SK-N-SH (cell line): ENCODE results near the gene SPOUT1. TPM values are rescaled to one million over a fixed set of nuclear protein-coding genes. Genes with fewer than 3 reads are reported as not detected.

ENCODE experiments used
- CTCF ChIA-PET: fragments of 300-600, 350-600 bp; formaldehyde crosslinking; extraction: SDS; loops from one replicate; lab custom pipeline; 2021; lab: Yijun Ruan, JAX
- POLR2A ChIA-PET: fragments of 350-600 bp; sonication (Branson Sonifier 250); formaldehyde crosslinking; extraction: SDS; loops from one replicate; lab custom pipeline; 2020; ENCODE audit warnings: antibody characterized with exemption, inconsistent platforms; lab: Yijun Ruan, JAX
- DNase-seq: peaks from one replicate; pipeline ENCODE4 v3.0.0; 2012
- H2AFZ ChIP-seq: fragments of 200-600 bp; sonication (generic); 2 replicates; pipeline ENCODE4 v1.8.1; 2016; ENCODE audit warnings: antibody characterized with exemption, mild to moderate bottlenecking, low read depth
- H3F3A ChIP-seq: fragments of 200-600 bp; sonication (generic); replicated peaks from 2 replicates; pipeline ENCODE3; 2016; ENCODE audit warnings: antibody characterized with exemption, mild to moderate bottlenecking; ENCODE audit not compliant: insufficient read depth
- H3K27ac ChIP-seq, 2 experiments: fragments of 200-500 bp in 1 of 2; fragments of 200-600 bp in 1 of 2; sonication (Bioruptor generic) in 1 of 2; sonication (generic), shearing (Covaris generic) in 1 of 2; 2 replicates each; pipeline versions ENCODE4 v1.5.1 to v1.6.1; 2014 to 2016; ENCODE audit warnings: low read depth in 2 of 2, inconsistent platforms in 1 of 2, low read length in 1 of 2, mild to moderate bottlenecking in 1 of 2, mixed read lengths in 1 of 2
- H3K27me3 ChIP-seq: fragments of 200-600 bp; sonication (generic), shearing (Covaris generic); 2 replicates; pipeline ENCODE4 v1.6.1; 2016; ENCODE audit warnings: mixed run types; ENCODE audit not compliant: insufficient read depth
- H3K36me3 ChIP-seq, 2 experiments: fragments of 200-500 bp in 1 of 2; fragments of 200-600 bp in 1 of 2; sonication (Bioruptor generic) in 1 of 2; sonication (generic) in 1 of 2; replicated peaks in 1 of 2; 2 replicates each; pipeline versions ENCODE3 to v1.5.1; 2014 to 2016; ENCODE audit warnings: low read length in 1 of 2, mild to moderate bottlenecking in 1 of 2; ENCODE audit not compliant: insufficient read depth in 2 of 2, control insufficient read depth in 1 of 2
- H3K4me1 ChIP-seq, 2 experiments: fragments of 200-500 bp in 1 of 2; fragments of 200-600 bp in 1 of 2; sonication (Bioruptor generic) in 1 of 2; sonication (generic), shearing (Covaris generic) in 1 of 2; 2 replicates each; pipeline versions ENCODE4 v1.5.1 to v1.6.1; 2014 to 2016; ENCODE audit warnings: low read depth in 1 of 2, low read length in 1 of 2, mixed run types in 1 of 2; ENCODE audit not compliant: insufficient read depth in 2 of 2, control insufficient read depth in 1 of 2
- H3K4me2 ChIP-seq: fragments of 200-600 bp; sonication (generic), shearing (Covaris generic); 2 replicates; pipeline ENCODE4 v1.6.1; 2017; ENCODE audit warnings: mixed run types
- H3K4me3 ChIP-seq, 2 experiments: fragments of 200-500 bp in 1 of 2; fragments of 200-600 bp in 1 of 2; sonication (Bioruptor generic) in 1 of 2; sonication (generic), shearing (Covaris generic) in 1 of 2; 2 replicates each; pipeline versions ENCODE4 v1.5.1 to v1.8.1; 2014 to 2016; ENCODE audit warnings: low read depth in 2 of 2, inconsistent platforms in 1 of 2, low read length in 1 of 2, mild to moderate bottlenecking in 1 of 2, mixed read lengths in 1 of 2, moderate library complexity in 1 of 2
- H3K79me2 ChIP-seq: fragments of 200-600 bp; sonication (generic); 2 replicates; pipeline ENCODE4 v1.8.1; 2017; ENCODE audit warnings: mild to moderate bottlenecking; ENCODE audit not compliant: insufficient read depth
- H3K9ac ChIP-seq: fragments of 200-600 bp; sonication (generic); 2 replicates; pipeline ENCODE4 v1.6.1; 2017; ENCODE audit warnings: mixed run types
- H3K9me2 ChIP-seq: fragments of 200-600 bp; sonication (generic); 2 replicates; pipeline ENCODE4 v1.6.1; 2017; ENCODE audit warnings: mixed run types
- H3K9me3 ChIP-seq: fragments of 200-600 bp; sonication (generic); 2 replicates; pipeline ENCODE4 v1.6.1; 2017; ENCODE audit warnings: mixed run types, mild to moderate bottlenecking, moderate library complexity
- H4K20me1 ChIP-seq: fragments of 200-600 bp; sonication (generic); 2 replicates; pipeline ENCODE4 v1.6.1; 2017; ENCODE audit warnings: mild to moderate bottlenecking, mixed run types; ENCODE audit not compliant: insufficient read depth
- ELF1 ChIP-seq: IDR thresholded peaks from 2 replicates; pipeline ENCODE4 v1.4.0; 2012
- EP300 ChIP-seq, 2 experiments: IDR thresholded peaks; 2 replicates each; pipeline versions ENCODE4 v1.4.0 to v1.6.1; 2012; ENCODE audit warnings: borderline replicate concordance in 1 of 2, low read depth in 1 of 2, low read length in 1 of 2
- FOSL2 ChIP-seq: IDR thresholded peaks from 2 replicates; pipeline ENCODE4 v1.4.0; 2012; ENCODE audit warnings: low read depth, mild to moderate bottlenecking, moderate library complexity, borderline replicate concordance
- GABPA ChIP-seq: IDR thresholded peaks from 2 replicates; pipeline ENCODE4 v1.4.0; 2012; ENCODE audit warnings: low read depth, mild to moderate bottlenecking
- GATA2 ChIP-seq: sonication (generic); formaldehyde crosslinking; IDR thresholded peaks from 2 replicates; pipeline ENCODE4 v1.5.0; 2020; ENCODE audit warnings: mild to moderate bottlenecking, missing genetic modification reagents
- MEF2A ChIP-seq: IDR thresholded peaks from 2 replicates; pipeline ENCODE4 v1.4.0; 2012; ENCODE audit warnings: low read depth, borderline replicate concordance
- MXI1 ChIP-seq: IDR thresholded peaks from 2 replicates; pipeline ENCODE4 v1.6.1; 2012; ENCODE audit warnings: mild to moderate bottlenecking, low read depth, low read length, improper control_type of control experiment
- NFIC ChIP-seq: IDR thresholded peaks from 2 replicates; pipeline ENCODE4 v1.4.0; 2012; ENCODE audit warnings: borderline replicate concordance
- POLR2AphosphoS5 ChIP-seq: IDR thresholded peaks from 2 replicates; pipeline ENCODE4 v1.6.1; 2012; ENCODE audit warnings: low read depth, low read length
- RAD21 ChIP-seq: IDR thresholded peaks from 2 replicates; pipeline ENCODE4 v1.6.1; 2012; ENCODE audit warnings: mild to moderate bottlenecking, low read length
- RXRA ChIP-seq: IDR thresholded peaks from 2 replicates; pipeline ENCODE4 v1.4.0; 2012; ENCODE audit warnings: low read depth, mild to moderate bottlenecking, borderline replicate concordance
- SIN3A ChIP-seq: IDR thresholded peaks from 2 replicates; pipeline ENCODE4 v1.6.1; 2012; ENCODE audit warnings: low read depth, mild to moderate bottlenecking, low read length, moderate library complexity, borderline replicate concordance
- SMC3 ChIP-seq: IDR thresholded peaks from 2 replicates; pipeline ENCODE4 v1.6.1; 2012; ENCODE audit warnings: low read depth, low read length, improper control_type of control experiment
- TAF1 ChIP-seq: IDR thresholded peaks from 2 replicates; pipeline ENCODE4 v1.6.1; 2012; ENCODE audit warnings: low read depth, mild to moderate bottlenecking, low read length, moderate library complexity, borderline replicate concordance
- TCF12 ChIP-seq: IDR thresholded peaks from 2 replicates; pipeline ENCODE4 v1.4.0; 2012
- TEAD4 ChIP-seq: IDR thresholded peaks from 2 replicates; pipeline ENCODE4 v1.4.0; 2012; ENCODE audit warnings: mild to moderate bottlenecking, borderline replicate concordance; ENCODE audit not compliant: insufficient read depth
- WGBS: methylation state at CpG from one replicate; pipeline ENCODE4 v1.1.6; 2017; ENCODE audit warnings: low lambda C conversion rate; 5-methylcytosine and 5-hydroxymethylcytosine counted together
- polyA plus RNA-seq, 3 experiments: library from polyadenylated mRNA; depleted of rRNA; stranded (reverse); fragments of >200 nt; gene quantifications; 2 replicates each; pipeline ENCODE4 v1.2.3, GENCODE V29; 2012
- TF ChIP-seq, protein P1 (sequence below): fragments of 150-350 bp; IDR thresholded peaks from 2 replicates; pipeline ENCODE4 v1.6.1; 2017; ENCODE audit warnings: antibody characterized with exemption, low read length, low read depth, borderline replicate concordance
- TF ChIP-seq, protein P2 (sequence below): IDR thresholded peaks from 2 replicates; pipeline ENCODE4 v1.4.0; 2012; ENCODE audit warnings: low read depth, borderline replicate concordance
- TF ChIP-seq, protein P3 (sequence below): fragments of 200-600 bp; sonication (generic); IDR thresholded peaks from 2 replicates; pipeline ENCODE4 v1.6.1; 2017; ENCODE audit warnings: antibody characterized with exemption, mild to moderate bottlenecking, moderate library complexity
- TF ChIP-seq, protein P4 (sequence below): fragments of 150-350 bp; IDR thresholded peaks from 2 replicates; pipeline ENCODE4 v1.6.1; 2016; ENCODE audit warnings: mild to moderate bottlenecking, low read depth, low read length

The SPOUT1 gene
- polyA plus RNA-seq, 1 of the 3 experiments (the other 2 are of a cell fraction) = 44.2 TPM

DNA sequence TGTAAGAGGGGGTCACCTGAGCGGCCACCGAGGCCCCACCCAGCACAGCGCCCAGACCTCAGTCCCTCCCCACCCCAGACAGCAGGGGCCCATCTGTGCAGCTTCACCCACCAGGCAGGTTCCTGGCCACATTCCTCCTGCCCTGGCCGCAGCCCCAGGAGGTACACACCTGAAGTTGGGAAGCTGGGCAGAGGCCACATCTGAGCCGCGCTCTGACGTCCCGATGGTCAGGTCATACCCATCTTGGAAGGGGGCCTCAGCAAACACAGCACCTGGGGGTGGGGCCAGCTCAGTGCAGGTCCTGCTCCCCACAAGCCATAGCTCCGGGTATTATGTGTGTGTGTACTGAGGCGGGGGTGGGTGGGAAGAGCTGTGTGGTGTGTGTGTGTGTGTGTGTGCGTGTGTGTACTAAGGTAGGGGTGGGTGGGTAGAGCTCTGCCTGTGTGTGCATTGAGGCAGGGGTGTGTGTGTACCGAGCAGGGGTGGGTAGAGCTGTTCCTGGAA, 5.6 kb downstream of the SPOUT1 start:
- CTCF ChIA-PET = no interaction called here

More for the DNA sequence above, 5.6 kb downstream of the SPOUT1 start:
- Histone ChIP-seq H3K9me3 (no peaks in the 10 kb centered on the region), H4K20me1 (peaks cover 6% of the 10 kb centered on the region; the same call in 1 of the 2 replicates), H3K27me3 (no peaks in the 10 kb centered on the region), H3K79me2 (peaks cover 24% of the 10 kb centered on the region; the same call in 1 of the 2 replicates), H3F3A (peaks cover 19% of the 10 kb centered on the region), H3K4me2 (no peak overlapping the region), H3K27ac (no peak overlapping the region), H3K4me1 (peaks cover 0 to 21% of the 10 kb centered on the region in 2 experiments; a peak in 1 of 4 replicates), H2AFZ (no peak overlapping the region), H3K4me3 (no peak overlapping the region), H3K36me3 (peaks cover 26 to 54% of the 10 kb centered on the region in 2 experiments), H3K9me2 (no peaks in the 10 kb centered on the region), H3K9ac (no peak overlapping the region)
- no peak for TF ChIP-seq TAF1
- no peak for TF ChIP-seq GABPA
- TF ChIP-seq SIN3A = no peak
- no peak for TF ChIP-seq FOSL2
- no peak for TF ChIP-seq RAD21
- TF ChIP-seq POLR2AphosphoS5 = no peak
- no peak for TF ChIP-seq SMC3
- TF ChIP-seq, protein P1, sequence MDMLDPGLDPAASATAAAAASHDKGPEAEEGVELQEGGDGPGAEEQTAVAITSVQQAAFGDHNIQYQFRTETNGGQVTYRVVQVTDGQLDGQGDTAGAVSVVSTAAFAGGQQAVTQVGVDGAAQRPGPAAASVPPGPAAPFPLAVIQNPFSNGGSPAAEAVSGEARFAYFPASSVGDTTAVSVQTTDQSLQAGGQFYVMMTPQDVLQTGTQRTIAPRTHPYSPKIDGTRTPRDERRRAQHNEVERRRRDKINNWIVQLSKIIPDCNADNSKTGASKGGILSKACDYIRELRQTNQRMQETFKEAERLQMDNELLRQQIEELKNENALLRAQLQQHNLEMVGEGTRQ = no peak
- TF ChIP-seq ELF1 = no peak
- TF ChIP-seq GATA2 = no peak
- no peak for TF ChIP-seq EP300 (IDR thresholded peaks at IDR 0.05; ENCODE audit: borderline replicate concordance in 1 of 2, low read depth in 1 of 2, low read length in 1 of 2)
- TF ChIP-seq TCF12 = no peak
- no peak for TF ChIP-seq MXI1
- TF ChIP-seq, protein P2, sequence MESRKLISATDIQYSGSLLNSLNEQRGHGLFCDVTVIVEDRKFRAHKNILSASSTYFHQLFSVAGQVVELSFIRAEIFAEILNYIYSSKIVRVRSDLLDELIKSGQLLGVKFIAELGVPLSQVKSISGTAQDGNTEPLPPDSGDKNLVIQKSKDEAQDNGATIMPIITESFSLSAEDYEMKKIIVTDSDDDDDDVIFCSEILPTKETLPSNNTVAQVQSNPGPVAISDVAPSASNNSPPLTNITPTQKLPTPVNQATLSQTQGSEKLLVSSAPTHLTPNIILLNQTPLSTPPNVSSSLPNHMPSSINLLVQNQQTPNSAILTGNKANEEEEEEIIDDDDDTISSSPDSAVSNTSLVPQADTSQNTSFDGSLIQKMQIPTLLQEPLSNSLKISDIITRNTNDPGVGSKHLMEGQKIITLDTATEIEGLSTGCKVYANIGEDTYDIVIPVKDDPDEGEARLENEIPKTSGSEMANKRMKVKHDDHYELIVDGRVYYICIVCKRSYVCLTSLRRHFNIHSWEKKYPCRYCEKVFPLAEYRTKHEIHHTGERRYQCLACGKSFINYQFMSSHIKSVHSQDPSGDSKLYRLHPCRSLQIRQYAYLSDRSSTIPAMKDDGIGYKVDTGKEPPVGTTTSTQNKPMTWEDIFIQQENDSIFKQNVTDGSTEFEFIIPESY = no peak
- TF ChIP-seq NFIC = no peak
- TF ChIP-seq, protein P3, sequence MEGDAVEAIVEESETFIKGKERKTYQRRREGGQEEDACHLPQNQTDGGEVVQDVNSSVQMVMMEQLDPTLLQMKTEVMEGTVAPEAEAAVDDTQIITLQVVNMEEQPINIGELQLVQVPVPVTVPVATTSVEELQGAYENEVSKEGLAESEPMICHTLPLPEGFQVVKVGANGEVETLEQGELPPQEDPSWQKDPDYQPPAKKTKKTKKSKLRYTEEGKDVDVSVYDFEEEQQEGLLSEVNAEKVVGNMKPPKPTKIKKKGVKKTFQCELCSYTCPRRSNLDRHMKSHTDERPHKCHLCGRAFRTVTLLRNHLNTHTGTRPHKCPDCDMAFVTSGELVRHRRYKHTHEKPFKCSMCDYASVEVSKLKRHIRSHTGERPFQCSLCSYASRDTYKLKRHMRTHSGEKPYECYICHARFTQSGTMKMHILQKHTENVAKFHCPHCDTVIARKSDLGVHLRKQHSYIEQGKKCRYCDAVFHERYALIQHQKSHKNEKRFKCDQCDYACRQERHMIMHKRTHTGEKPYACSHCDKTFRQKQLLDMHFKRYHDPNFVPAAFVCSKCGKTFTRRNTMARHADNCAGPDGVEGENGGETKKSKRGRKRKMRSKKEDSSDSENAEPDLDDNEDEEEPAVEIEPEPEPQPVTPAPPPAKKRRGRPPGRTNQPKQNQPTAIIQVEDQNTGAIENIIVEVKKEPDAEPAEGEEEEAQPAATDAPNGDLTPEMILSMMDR = no peak
- TF ChIP-seq RXRA = no peak
- TF ChIP-seq TEAD4 = no peak
- TF ChIP-seq, protein P4, sequence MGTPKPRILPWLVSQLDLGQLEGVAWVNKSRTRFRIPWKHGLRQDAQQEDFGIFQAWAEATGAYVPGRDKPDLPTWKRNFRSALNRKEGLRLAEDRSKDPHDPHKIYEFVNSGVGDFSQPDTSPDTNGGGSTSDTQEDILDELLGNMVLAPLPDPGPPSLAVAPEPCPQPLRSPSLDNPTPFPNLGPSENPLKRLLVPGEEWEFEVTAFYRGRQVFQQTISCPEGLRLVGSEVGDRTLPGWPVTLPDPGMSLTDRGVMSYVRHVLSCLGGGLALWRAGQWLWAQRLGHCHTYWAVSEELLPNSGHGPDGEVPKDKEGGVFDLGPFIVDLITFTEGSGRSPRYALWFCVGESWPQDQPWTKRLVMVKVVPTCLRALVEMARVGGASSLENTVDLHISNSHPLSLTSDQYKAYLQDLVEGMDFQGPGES = no peak
- TF ChIP-seq MEF2A = no peak
- WGBS = 94% methylated on average over 11 of the region's 12 CpGs
- POLR2A ChIA-PET = interaction anchor here (0.6 kb wide), 1 partner anchor 200 kb away, joined by 3 read pairs; no protein-coding TSS in a partner anchor
- DNase-seq = no peak
